HepG2 (cell line): ENCODE measurements around the gene PNPLA2. TPM values are rescaled to one million over a fixed set of nuclear protein-coding genes. Genes with fewer than 3 reads are reported as not detected.

Experiments used
- ERF ChIP-seq: IDR thresholded peaks from 2 replicates; pipeline ENCODE4 v1.6.1; 2018; ENCODE audit warnings: missing biosample characterization, missing genetic modification reagents
- GRHL1 ChIP-seq: sonication (generic); formaldehyde crosslinking; conservative IDR thresholded peaks from 2 replicates; pipeline ENCODE4 v1.8.0; 2022; ENCODE audit warnings: missing genetic modification reagents
- KMT2B ChIP-seq: IDR thresholded peaks from 2 replicates; pipeline ENCODE4 v1.6.1; 2016; ENCODE audit warnings: missing genetic modification reagents, missing compliant biosample characterization
- PBX2 ChIP-seq: IDR thresholded peaks from 2 replicates; pipeline ENCODE4 v1.6.1; 2016; ENCODE audit warnings: control low read depth
- RAD21 ChIP-seq: fragments of 450-650 bp; formaldehyde crosslinking; IDR thresholded peaks from 2 replicates; pipeline ENCODE4 v1.5.0; 2020; ENCODE audit warnings: mild to moderate bottlenecking
- SKI ChIP-seq: fragments of 450-650 bp; IDR thresholded peaks from one replicate; pipeline ENCODE4 v1.6.1; 2018; ENCODE audit warnings: mild to moderate bottlenecking; ENCODE audit not compliant: partially characterized antibody
- SOX13 ChIP-seq, 3 experiments: fragments of 450-650 bp in 1 of 3; sonication (generic) in 1 of 3; formaldehyde crosslinking in 1 of 3; IDR thresholded peaks in 2 of 3; conservative IDR thresholded peaks in 1 of 3; 2 replicates each; pipeline versions ENCODE4 v1.5.0 to v1.6.1; 2016 to 2020; ENCODE audit warnings: antibody characterized with exemption in 1 of 3, mild to moderate bottlenecking in 1 of 3, missing compliant biosample characterization in 1 of 3, missing genetic modification reagents in 1 of 3, moderate library complexity in 1 of 3
- STAG1 ChIP-seq: sonication (generic); formaldehyde crosslinking; IDR thresholded peaks from 2 replicates; pipeline ENCODE4 v1.4.0; 2020; ENCODE audit warnings: missing genetic modification reagents
- ZNF224 ChIP-seq: sonication (generic); formaldehyde crosslinking; IDR thresholded peaks from 2 replicates; pipeline ENCODE4 v1.5.0; 2020; ENCODE audit warnings: mild to moderate bottlenecking, missing genetic modification reagents
- ZNF512B ChIP-seq: sonication (generic); formaldehyde crosslinking; IDR thresholded peaks from 2 replicates; pipeline ENCODE4 v1.5.1; 2020; ENCODE audit warnings: missing genetic modification reagents, mild to moderate bottlenecking, borderline replicate concordance
- ZNF513 ChIP-seq: sonication (generic); formaldehyde crosslinking; conservative IDR thresholded peaks from 2 replicates; pipeline ENCODE4 v1.5.0; 2020; ENCODE audit warnings: missing genetic modification reagents
- ZNF678 ChIP-seq: sonication (generic); formaldehyde crosslinking; IDR thresholded peaks from 2 replicates; pipeline ENCODE4 v1.4.0; 2020; ENCODE audit warnings: mild to moderate bottlenecking, missing genetic modification reagents
- ZNF687 ChIP-seq: sonication (generic); formaldehyde crosslinking; IDR thresholded peaks from 2 replicates; pipeline ENCODE4 v1.5.1; 2020; ENCODE audit warnings: mild to moderate bottlenecking, missing genetic modification reagents, moderate library complexity
- ZNF724P ChIP-seq: sonication (generic); formaldehyde crosslinking; IDR thresholded peaks from 2 replicates; pipeline ENCODE4 v1.8.0; 2022; ENCODE audit warnings: missing genetic modification reagents, borderline replicate concordance
- ZSCAN25 ChIP-seq: sonication (generic); formaldehyde crosslinking; IDR thresholded peaks from 2 replicates; pipeline ENCODE4 v1.8.0; 2022; ENCODE audit warnings: mild to moderate bottlenecking, missing genetic modification reagents
- polyA plus RNA-seq, 8 experiments: library from polyadenylated mRNA; depleted of rRNA in 3 of 8; stranded (reverse) in 7 of 8; unstranded in 1 of 8; fragments of >200 nt; fragmentation: Illumina TruSeq in 4 of 8; extraction: Trizol in 4 of 8; gene quantifications; 2 replicates each; pipeline versions ENCODE4 v1.2.1 to v1.2.3, GENCODE V29; 2011 to 2016; ENCODE audit warnings: low read depth in 4 of 8, missing spikeins in 1 of 8, mixed read lengths in 1 of 8; ENCODE audit not compliant: insufficient read depth in 1 of 8
- total RNA-seq, 5 experiments: library from RNA; depleted of rRNA; stranded (reverse); fragments of >200 nt; fragmentation: Illumina TruSeq; extraction: Trizol; gene quantifications; 2 replicates each; pipeline ENCODE4 v1.2.3, GENCODE V29; 2016; ENCODE audit warnings: low read depth in 1 of 5

PNPLA2 gene
- total and polyA plus RNA-seq, 2 of the 13 experiments (the other 11 are each of a cell fraction or from before 2014, with no cell fraction given) = 10.5 to 43.2 TPM

GRCh38 chr11:827146-827896 is 8.6 kb downstream of the PNPLA2 start (continued):
- peak; percentile 96 for TF ChIP-seq ZNF687 (CRISPR knock-in tag)
- no peak for TF ChIP-seq ZNF512B (CRISPR knock-in tag)
- TF ChIP-seq SOX13 (IDR thresholded peaks at IDR 0.05) = no peak
- TF ChIP-seq SOX13 (CRISPR knock-in tag; conservative IDR thresholded peaks at IDR 0.05 in 1 of 2, IDR thresholded peaks at IDR 0.05 in 1 of 2) = peak in 1 of 2 experiments; percentile 44; a peak in 2 of 4 replicates
- TF ChIP-seq ZNF678 (CRISPR knock-in tag) = 0 out of 2 replicates have a peak, but pooled peaks have one; percentile 16
- TF ChIP-seq ZSCAN25 (CRISPR knock-in tag) = peak; percentile 69; the same call in 1 of the 2 replicates
- no peak for TF ChIP-seq GRHL1
- TF ChIP-seq PBX2 (CRISPR knock-in tag) = no peak
- no peak for TF ChIP-seq RAD21 (CRISPR knock-in tag)
- TF ChIP-seq KMT2B (CRISPR knock-in tag) = peak; percentile 54
- TF ChIP-seq ZNF513 = no peak
- 0 out of 2 replicates have a peak, but pooled peaks have one; percentile 29 for TF ChIP-seq ZNF724P
- peak; percentile 23 for TF ChIP-seq ERF
- TF ChIP-seq STAG1 (CRISPR knock-in tag) = peak; percentile 25; the same call in 1 of the 2 replicates
- TF ChIP-seq ZNF224 (CRISPR knock-in tag) = 0 out of 2 replicates have a peak, but pooled peaks have one; percentile 36
- TF ChIP-seq SKI = peak; percentile 77
